VCaP (cell line): Measurements from ENCODE around the gene TNFAIP2.

Experiments used
- H3K27ac ChIP-seq: fragments of 450-650 bp; 2 replicates; pipeline ENCODE4 v1.5.1; 2017
- TF ChIP-seq, protein P1 (sequence below): fragments of 450-650 bp; conservative IDR thresholded peaks from 2 replicates; pipeline ENCODE4 v1.5.1; 2017; ENCODE audit warnings: mild to moderate bottlenecking, moderate library complexity

The TNFAIP2 gene

DNA sequence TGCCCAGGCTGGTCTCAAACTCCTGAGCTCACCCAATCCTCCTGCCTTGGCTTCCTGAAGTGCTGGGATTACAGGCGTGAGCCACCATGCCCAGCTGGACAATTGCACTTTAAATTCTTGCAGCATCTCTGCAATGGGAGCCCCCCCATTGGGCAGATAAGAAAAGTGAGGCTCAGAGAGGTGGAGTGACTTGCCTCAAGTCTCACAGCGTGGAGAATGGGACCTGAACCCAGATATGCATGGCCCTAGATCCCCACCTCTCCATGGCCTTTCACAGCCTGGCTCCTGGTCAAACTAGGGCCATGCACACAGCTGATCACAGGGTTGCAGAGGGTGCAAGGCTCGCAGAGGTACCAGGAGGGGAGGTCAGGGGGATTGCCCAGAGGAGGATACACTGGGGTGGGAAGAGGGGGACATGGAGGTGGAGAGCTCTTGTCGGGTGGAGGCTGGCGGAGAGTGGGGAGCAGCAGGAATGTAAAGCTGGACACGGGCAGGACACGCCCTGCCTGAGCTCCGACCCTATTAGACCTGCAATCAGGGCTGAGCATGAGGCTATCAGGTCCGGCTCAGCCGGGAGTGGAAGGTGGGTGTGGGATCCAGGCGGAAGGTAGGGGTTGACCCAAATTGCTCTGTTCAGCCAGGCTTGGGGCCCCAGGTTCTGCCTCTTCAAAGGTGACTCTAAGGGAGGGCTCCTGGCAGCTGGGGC is 21.9 kb upstream of the TNFAIP2 start:
- no peak overlapping the region for H3K27ac ChIP-seq
- TF ChIP-seq, protein P1, sequence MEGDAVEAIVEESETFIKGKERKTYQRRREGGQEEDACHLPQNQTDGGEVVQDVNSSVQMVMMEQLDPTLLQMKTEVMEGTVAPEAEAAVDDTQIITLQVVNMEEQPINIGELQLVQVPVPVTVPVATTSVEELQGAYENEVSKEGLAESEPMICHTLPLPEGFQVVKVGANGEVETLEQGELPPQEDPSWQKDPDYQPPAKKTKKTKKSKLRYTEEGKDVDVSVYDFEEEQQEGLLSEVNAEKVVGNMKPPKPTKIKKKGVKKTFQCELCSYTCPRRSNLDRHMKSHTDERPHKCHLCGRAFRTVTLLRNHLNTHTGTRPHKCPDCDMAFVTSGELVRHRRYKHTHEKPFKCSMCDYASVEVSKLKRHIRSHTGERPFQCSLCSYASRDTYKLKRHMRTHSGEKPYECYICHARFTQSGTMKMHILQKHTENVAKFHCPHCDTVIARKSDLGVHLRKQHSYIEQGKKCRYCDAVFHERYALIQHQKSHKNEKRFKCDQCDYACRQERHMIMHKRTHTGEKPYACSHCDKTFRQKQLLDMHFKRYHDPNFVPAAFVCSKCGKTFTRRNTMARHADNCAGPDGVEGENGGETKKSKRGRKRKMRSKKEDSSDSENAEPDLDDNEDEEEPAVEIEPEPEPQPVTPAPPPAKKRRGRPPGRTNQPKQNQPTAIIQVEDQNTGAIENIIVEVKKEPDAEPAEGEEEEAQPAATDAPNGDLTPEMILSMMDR: no peak

DNA sequence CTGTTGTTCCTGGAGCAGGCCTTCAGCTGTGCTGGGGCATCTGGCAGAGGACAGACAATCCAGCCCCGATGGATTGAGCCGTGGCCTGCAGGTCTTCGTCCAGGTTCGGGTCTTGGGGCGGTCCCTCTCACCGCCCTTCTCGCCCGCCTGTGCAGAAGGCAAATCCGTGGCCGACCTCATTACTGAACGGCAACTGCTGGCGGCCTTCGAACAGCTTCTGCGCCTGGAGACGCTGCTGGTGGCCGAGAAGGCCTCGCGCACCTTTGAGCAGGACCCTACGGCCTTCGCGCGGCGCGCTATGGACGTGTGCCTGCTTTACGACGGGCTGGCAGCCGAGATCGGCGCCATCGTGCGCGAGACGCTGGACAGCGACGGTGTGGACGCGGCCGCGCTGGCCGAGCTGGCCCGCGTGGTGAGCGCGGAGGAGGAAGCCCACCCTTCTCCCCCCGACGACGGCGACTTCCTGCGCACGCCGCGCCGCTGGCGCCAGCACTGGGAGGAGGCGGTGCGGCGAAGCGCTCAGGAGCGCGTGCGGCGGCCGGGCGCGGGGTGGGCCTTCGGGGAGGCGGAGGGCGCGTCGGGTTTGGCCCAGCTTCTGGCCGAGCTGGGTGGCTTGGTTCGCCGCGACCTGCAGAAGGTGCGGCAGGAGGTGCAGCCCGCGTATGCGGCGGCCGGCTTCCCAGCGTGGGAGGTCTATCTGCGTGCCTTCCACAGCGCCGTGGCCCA is 21.1 kb upstream of the TNFAIP2 start:
- H3K27ac ChIP-seq: no peak overlapping the region
- TF ChIP-seq, protein P1: no peak

DNA sequence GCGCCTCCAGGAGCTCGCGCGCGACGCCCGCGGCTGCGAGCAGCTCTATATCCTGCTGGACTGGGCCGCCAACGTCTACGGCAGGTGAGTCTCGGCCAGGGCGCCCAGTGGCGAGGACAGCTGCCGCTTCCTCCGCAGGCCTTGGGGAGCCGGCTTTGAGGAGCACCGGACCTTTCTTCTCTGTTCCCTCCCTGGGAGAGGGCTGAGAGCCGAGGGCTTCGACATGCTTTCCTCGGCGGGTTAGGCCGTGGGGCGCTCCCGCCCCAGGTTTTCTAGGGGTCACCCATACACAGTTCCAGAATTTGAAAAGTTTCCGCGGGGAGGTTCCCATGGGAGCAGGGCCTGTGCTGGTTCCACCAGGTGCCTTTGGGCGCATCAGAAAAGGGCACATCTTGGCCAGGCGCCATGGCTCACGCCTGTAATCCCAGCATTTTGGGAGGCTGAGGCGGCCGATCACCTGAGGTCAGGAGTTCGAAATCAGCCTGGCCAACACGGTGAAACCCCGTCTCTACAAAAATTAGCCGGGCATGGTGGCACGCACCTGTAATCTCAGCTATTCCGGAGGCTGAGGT is 20.5 kb upstream of the TNFAIP2 start:
- H3K27ac ChIP-seq: no peak overlapping the region
- TF ChIP-seq, protein P1: no peak

DNA sequence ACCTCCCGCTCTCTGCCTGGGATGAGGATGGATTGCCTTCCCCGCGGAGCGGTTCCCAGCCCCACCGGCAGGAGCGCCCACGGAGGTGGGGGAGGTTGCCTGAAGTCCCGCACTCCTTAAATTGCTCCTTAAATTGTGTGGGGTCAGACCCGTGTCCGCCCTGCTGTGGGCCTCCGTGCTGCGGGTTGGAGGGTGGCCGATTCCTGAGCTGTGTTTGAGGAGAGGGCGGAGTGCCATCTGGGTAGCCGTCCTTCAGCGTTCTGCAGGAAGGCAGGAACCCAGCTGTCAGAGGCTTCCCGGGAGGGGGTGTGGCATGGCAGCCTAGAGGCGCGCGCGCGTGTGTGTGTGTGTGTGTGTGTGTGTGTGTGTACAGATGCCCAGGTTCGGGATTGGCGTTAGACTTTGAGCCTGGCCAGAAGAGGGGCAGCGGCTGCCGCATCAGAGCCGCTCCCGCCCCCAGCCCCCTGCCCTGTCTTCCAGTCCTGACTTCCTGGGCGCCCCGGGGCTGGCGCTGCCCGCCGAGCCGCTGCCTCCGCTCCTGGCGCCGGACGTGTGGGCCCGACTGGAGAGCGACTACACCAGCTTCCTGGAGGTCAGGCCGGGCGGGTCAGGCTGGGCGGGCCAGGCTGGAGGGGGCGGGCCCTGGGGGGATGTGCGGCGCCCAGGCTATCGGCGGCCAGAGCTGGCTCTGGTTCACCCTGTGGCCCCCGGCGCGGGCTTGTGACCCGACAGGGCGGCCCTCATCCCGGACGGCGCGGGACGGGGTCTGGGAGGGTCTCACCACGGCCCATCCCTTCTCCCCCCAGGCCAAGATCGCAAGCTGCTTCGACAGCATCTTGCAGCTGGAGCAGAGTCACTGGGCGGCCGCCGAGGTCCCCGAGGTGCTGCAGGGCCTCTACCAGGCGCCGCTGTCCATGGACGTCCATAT is 19.5 kb upstream of the TNFAIP2 start:
- TF ChIP-seq, protein P1: peak; percentile 57
- peak overlapping the region; percentile 52 for H3K27ac ChIP-seq

DNA sequence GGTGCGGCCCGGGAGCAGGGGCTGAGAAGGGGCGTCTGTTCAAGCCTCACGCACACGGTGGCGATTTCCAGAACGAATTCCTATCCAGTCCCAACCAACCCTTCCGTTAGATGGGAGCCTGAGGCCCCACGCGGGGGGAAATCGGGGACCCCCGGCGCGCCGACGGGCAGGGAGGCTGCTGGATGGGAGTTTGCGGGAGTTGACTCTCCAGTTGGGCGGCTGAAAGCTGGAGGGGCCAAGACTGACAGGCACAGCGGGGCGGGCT is 18.9 kb upstream of the TNFAIP2 start:
- TF ChIP-seq, protein P1: no peak
- H3K27ac ChIP-seq: peak overlapping the region; percentile 52

DNA sequence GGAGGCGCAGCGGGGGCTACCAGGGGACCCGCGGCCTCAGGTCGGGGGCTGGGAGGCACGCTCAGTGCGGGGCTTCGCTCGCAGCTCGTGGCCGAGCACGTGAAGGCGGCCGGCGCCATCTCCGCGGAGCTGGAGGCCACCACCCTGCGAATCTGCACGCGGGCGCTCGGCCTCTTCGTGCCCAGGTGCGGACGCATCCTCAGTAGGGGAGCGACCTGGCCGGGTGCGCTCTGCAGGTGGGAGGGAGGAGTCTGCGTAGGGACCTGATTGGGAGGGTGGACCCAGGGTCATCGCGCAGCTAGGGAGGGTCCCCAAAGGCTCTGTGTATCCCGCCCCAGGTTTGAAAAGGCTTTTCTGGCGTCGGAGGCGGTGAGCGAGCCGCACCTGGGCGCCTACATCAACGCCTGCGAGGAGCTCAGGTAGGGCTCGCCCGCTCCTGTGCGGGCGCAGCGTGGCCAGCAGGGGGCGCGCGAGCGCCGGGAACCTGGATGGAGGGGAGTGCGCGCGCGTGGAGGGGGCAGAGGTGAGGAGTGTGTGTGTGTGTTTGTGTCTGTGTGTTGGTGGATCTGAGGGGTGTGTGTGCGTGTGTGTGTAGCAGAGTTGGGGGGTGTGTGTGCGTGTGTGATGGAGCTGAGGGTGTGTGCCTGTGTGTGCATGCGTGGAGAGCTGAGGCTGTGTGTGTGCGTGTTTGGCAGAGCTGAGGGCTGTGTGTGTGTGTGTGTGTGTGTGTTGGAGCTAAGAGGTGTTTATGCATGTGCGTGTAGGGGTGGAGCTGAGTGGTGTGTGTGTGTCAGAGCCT is 18.4 kb upstream of the TNFAIP2 start:
- H3K27ac ChIP-seq: peak overlapping the region; percentile 52
- TF ChIP-seq, protein P1: peak; percentile 96
